CD4-positive, alpha-beta T cell (primary cell): ENCODE measurements around the gene CD207. TPM values are rescaled to one million over a fixed set of nuclear protein-coding genes. Genes with fewer than 3 reads are reported as not detected.

Source experiments
- ATAC-seq: fragments of 200-7000 bp; cut with Tn5 transposase; one replicate; pipeline ENCODE4 v1.10.0; 2022; ENCODE audit warnings: mild to moderate bottlenecking; ENCODE audit not compliant: poor library complexity
- CTCF ChIA-PET: fragments of 350-600 bp; sonication (Branson Sonifier 250); formaldehyde crosslinking; loops from one replicate; lab custom pipeline; 2021; ENCODE audit warnings: antibody characterized with exemption, inconsistent platforms; lab: Charles Lee
- POLR2A ChIA-PET: fragments of 350-600 bp; sonication (Branson Sonifier 250); formaldehyde crosslinking; loops from one replicate; lab custom pipeline; 2021; ENCODE audit warnings: antibody characterized with exemption, inconsistent platforms; lab: Charles Lee
- DNase-seq, 14 experiments: peaks; one replicate each; pipeline ENCODE4 v3.0.0-alpha.2; 2013 to 2020; ENCODE audit warnings: mixed read lengths in 2 of 14
- H3K27ac ChIP-seq, 2 donors: one replicate each; pipeline versions ENCODE4 v1.5.1 to v1.7.0; 2013; ENCODE audit warnings: low read length in 2 of 2, low read depth in 1 of 2, mild to moderate bottlenecking in 1 of 2
- H3K27me3 ChIP-seq, 2 experiments: 1 replicate in 1 of 2; 2 replicates in 1 of 2; pipeline versions ENCODE4 v1.6.1 to v1.7.0; 2013; ENCODE audit warnings: low read length in 2 of 2, control low read depth in 1 of 2, mild to moderate bottlenecking in 1 of 2, moderate library complexity in 1 of 2; ENCODE audit not compliant: insufficient read depth in 2 of 2, control insufficient read depth in 1 of 2
- H3K36me3 ChIP-seq: one replicate; pipeline ENCODE4 v1.6.1; 2013; ENCODE audit warnings: low read length, control low read depth; ENCODE audit not compliant: insufficient read depth
- H3K4me1 ChIP-seq: one replicate; pipeline ENCODE4 v1.6.1; 2013; ENCODE audit warnings: low read length, control low read depth; ENCODE audit not compliant: insufficient read depth
- H3K4me3 ChIP-seq: one replicate; pipeline ENCODE4 v1.5.1; 2013; ENCODE audit warnings: mild to moderate bottlenecking, low read length, moderate library complexity
- H3K9me3 ChIP-seq, 2 experiments: 1 replicate in 1 of 2; 2 replicates in 1 of 2; pipeline versions ENCODE4 v1.6.1 to v1.7.0; 2013; ENCODE audit warnings: low read length in 2 of 2, mild to moderate bottlenecking in 2 of 2, control low read depth in 1 of 2, moderate library complexity in 1 of 2; ENCODE audit not compliant: control insufficient read depth in 1 of 2, insufficient read depth in 1 of 2
- H3K27ac Mint-ChIP-seq: one replicate; pipeline ENCODE4 v1.8.0; 2020; ENCODE audit warnings: mixed read lengths
- H3K27me3 Mint-ChIP-seq: one replicate; pipeline ENCODE4 v1.8.0; 2021; ENCODE audit warnings: mixed read lengths
- H3K36me3 Mint-ChIP-seq: one replicate; pipeline ENCODE4 v1.8.0; 2021; ENCODE audit warnings: low read depth, mixed read lengths
- H3K4me1 Mint-ChIP-seq: one replicate; pipeline ENCODE4 v1.8.0; 2021; ENCODE audit warnings: low read depth, mixed read lengths
- H3K4me3 Mint-ChIP-seq: one replicate; pipeline ENCODE4 v1.8.0; 2020; ENCODE audit warnings: mild to moderate bottlenecking, mixed read lengths
- H3K9me3 Mint-ChIP-seq: one replicate; pipeline ENCODE4 v1.8.0; 2020; ENCODE audit warnings: mixed read lengths
- intact Hi-C, 2 experiments: fragments of 100-400 bp; cut with DNase I in 1 of 2; cut with micrococcal nuclease in 1 of 2; formaldehyde crosslinking; loops; one replicate each; pipeline versions ENCODE4 v1.15.1 to v1.9.0; 2023 to 2025; cut with DNase I, micrococcal nuclease
- total RNA-seq, 174 experiments: library from RNA in 2 of 174; stranded (reverse) in 2 of 174; gene quantifications; one replicate each; pipeline ENCODE4 v1.2.3 and lab custom pipeline; 2021 to 2026
- TF ChIP-seq, protein P1 (sequence below): fragments of 200-600 bp; IDR thresholded peaks from one replicate; pipeline ENCODE4 v1.8.0; 2022; ENCODE audit warnings: antibody characterized with exemption, mild to moderate bottlenecking

CD207 gene
- total RNA-seq, 2 experiments from 2014 or later = 0.25 TPM; not detected in 1

DNA sequence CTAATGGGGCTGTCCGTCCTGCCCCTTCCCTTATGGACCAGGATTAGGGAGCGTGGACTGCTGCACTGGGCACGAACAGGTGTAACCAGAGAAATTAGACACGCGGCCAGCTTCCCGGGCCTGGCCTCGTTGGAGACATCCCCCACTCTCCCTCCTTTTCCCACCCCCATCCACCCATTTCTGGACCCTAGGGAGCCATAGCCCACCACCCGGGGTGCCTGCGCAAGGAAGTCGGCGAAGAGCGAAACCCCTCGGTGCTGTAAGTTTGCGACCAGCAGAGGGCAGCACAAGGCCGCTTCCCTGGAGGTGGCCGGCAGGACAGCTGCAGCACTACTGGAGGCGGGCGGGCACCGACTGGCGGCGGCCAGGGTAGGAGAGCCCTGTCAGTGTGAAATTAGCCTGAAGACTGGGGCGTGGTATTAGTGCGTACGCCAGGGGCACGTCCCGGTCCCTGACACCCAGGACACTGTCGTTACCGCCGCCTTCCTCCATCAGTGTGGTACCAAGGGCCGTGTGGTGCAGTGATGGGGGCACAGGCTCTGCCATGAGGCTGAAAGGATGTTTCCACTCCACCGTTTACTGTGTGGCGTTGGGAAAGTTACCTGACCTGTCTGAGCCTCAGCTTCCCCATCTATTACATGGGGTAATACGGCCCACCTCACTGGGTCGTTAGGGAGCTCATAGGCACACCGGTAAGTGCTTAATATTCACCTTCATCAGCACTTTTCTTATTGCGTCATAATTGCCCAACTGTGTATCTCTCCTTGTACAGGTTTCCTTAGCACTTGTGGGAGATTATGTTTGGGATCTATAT, 36.0 kb upstream of the CD207 start:
- Histone ChIP-seq H3K27me3 (peaks cover 35 to 48% of the 10 kb centered on the region in 2 experiments), H3K27ac (no peak overlapping the region), H3K36me3 (no peaks in the 10 kb centered on the region), H3K4me3 (no peak overlapping the region), H3K4me1 (peaks cover 11% of the 10 kb centered on the region), H3K9me3 (no peaks in the 10 kb centered on the region)
- H3K4me3 Mint-ChIP-seq = no peak overlapping the region
- peaks cover 61% of the 10 kb centered on the region for H3K27me3 Mint-ChIP-seq
- intact Hi-C loops = loop anchor here (1.0 to 10.0 kb wide), 7 partner anchors 49 to 567 kb away; partner anchors contain the start of gene FAM136A (in 1 of the 2)
- DNase-seq = peak; percentile 59 to 88 (median 74)
- ChIA-PET POLR2A (interaction anchor here (0.7 kb wide), 1 partner anchor 82 kb away, joined by 3 read pairs; no protein-coding TSS in a partner anchor), CTCF (interaction anchor here (0.5 to 1.6 kb wide), 12 partner anchors 9 to 556 kb away, joined by 3 to 8 read pairs (median 3); partner anchors contain the start of gene FIGLA)
- TF ChIP-seq, protein P1, sequence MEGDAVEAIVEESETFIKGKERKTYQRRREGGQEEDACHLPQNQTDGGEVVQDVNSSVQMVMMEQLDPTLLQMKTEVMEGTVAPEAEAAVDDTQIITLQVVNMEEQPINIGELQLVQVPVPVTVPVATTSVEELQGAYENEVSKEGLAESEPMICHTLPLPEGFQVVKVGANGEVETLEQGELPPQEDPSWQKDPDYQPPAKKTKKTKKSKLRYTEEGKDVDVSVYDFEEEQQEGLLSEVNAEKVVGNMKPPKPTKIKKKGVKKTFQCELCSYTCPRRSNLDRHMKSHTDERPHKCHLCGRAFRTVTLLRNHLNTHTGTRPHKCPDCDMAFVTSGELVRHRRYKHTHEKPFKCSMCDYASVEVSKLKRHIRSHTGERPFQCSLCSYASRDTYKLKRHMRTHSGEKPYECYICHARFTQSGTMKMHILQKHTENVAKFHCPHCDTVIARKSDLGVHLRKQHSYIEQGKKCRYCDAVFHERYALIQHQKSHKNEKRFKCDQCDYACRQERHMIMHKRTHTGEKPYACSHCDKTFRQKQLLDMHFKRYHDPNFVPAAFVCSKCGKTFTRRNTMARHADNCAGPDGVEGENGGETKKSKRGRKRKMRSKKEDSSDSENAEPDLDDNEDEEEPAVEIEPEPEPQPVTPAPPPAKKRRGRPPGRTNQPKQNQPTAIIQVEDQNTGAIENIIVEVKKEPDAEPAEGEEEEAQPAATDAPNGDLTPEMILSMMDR = peak; percentile 83
- H3K36me3 Mint-ChIP-seq = no peaks in the 10 kb centered on the region
- no peak overlapping the region for H3K27ac Mint-ChIP-seq
- peak; percentile 92 for ATAC-seq
- H3K4me1 Mint-ChIP-seq = peaks cover 5% of the 10 kb centered on the region
- no peaks in the 10 kb centered on the region for H3K9me3 Mint-ChIP-seq

DNA sequence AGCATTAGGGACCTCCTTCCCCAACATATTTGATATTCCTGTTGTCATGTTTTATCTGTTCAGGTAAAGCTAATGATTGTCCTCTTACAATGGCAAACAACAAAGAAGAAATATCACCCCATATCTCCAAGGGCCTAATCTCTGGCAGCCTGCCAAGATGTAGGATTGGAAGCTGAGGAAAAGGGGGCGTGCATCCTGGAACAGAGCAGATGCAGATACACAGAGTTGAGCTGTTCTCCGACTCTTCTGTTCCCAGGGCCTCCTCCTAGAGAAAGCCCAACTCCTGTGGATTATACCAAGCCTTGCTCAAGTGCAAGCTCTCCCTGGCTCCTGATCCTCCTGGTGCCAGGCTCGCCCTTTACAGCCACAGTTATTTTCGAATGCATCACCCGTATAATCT, 35.2 kb upstream of the CD207 start:
- Histone ChIP-seq H3K4me3 (no peak overlapping the region), H3K36me3 (no peaks in the 10 kb centered on the region), H3K4me1 (peaks cover 11% of the 10 kb centered on the region), H3K27ac (no peak overlapping the region), H3K27me3 (peaks cover 31 to 43% of the 10 kb centered on the region in 2 experiments), H3K9me3 (no peaks in the 10 kb centered on the region)
- DNase-seq (no peak), ATAC-seq (no peak)
- CTCF ChIA-PET = interaction anchor here (0.8 to 1.5 kb wide), 6 partner anchors 9 to 556 kb away, joined by 3 to 5 read pairs (median 3); partner anchors contain the start of gene FIGLA
- TF ChIP-seq, protein P1 = no peak
- no peak overlapping the region for H3K4me3 Mint-ChIP-seq
- peaks cover 53% of the 10 kb centered on the region for H3K27me3 Mint-ChIP-seq
- intact Hi-C loops = loop anchor here (1.0 to 10.0 kb wide), 7 partner anchors 50 to 566 kb away; partner anchors contain the start of gene FAM136A (in 1 of the 2)
- H3K9me3 Mint-ChIP-seq = no peaks in the 10 kb centered on the region
- H3K36me3 Mint-ChIP-seq = no peaks in the 10 kb centered on the region
- no peak overlapping the region for H3K27ac Mint-ChIP-seq
- POLR2A ChIA-PET = no interaction called here
- H3K4me1 Mint-ChIP-seq = peaks cover 5% of the 10 kb centered on the region

DNA sequence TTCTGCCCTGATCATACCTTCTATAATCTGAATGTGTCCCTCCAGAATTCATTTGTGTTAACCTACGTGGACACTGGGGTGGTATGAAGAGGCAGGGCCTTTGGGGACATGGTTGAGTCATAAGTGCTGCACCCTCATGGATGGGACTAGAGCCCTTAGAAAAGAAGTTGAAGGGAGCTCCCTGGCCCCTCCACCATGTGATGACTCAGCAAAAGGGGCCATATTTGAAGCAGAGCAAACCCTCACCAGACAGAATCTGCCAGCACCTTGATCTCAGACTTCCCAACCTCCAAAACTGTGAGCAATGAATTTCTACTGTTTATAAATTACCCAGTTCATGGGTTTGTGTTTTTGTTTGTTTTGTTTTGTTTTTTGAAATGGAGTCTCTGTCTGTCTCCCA, 33.4 kb upstream of the CD207 start:
- TF ChIP-seq, protein P1 = no peak
- POLR2A ChIA-PET = no interaction called here
- DNase-seq (no peak), ATAC-seq (no peak)
- Histone ChIP-seq H3K36me3 (no peaks in the 10 kb centered on the region), H3K27ac (no peak overlapping the region), H3K4me3 (no peak overlapping the region), H3K27me3 (peaks cover 24 to 30% of the 10 kb centered on the region in 2 experiments), H3K9me3 (no peaks in the 10 kb centered on the region), H3K4me1 (peaks cover 11% of the 10 kb centered on the region)
- no peaks in the 10 kb centered on the region for H3K36me3 Mint-ChIP-seq
- H3K27ac Mint-ChIP-seq = no peak overlapping the region
- CTCF ChIA-PET = no interaction called here
- intact Hi-C loops = loop anchor here in 1 of 2 experiments (5.0 kb wide), 1 partner anchor 212 kb away; no protein-coding TSS in a partner anchor
- no peak overlapping the region for H3K4me3 Mint-ChIP-seq
- peaks cover 45% of the 10 kb centered on the region for H3K27me3 Mint-ChIP-seq
- peaks cover 5% of the 10 kb centered on the region for H3K4me1 Mint-ChIP-seq
- no peaks in the 10 kb centered on the region for H3K9me3 Mint-ChIP-seq
